IPS-20b (cell line): ENCODE measurements around the gene DNAJC8.

Source experiments
- H3K27ac ChIP-seq: one replicate; pipeline ENCODE4 v1.5.1; 2013; ENCODE audit warnings: low read length
- H3K27me3 ChIP-seq: 2 replicates; pipeline ENCODE4 v1.6.1; 2013; ENCODE audit warnings: mild to moderate bottlenecking, low read length, inconsistent platforms; ENCODE audit not compliant: insufficient read depth
- H3K36me3 ChIP-seq: 2 replicates; pipeline ENCODE4 v1.6.1; 2013; ENCODE audit warnings: low read depth, mild to moderate bottlenecking, inconsistent platforms, low read length, moderate library complexity; ENCODE audit not compliant: insufficient read depth
- H3K4me1 ChIP-seq: 2 replicates; pipeline ENCODE4 v1.6.1; 2013; ENCODE audit warnings: mild to moderate bottlenecking, control low read depth, inconsistent platforms, low read length, moderate library complexity; ENCODE audit not compliant: insufficient read depth
- H3K4me3 ChIP-seq: 2 replicates; pipeline ENCODE4 v1.5.1; 2013; ENCODE audit warnings: mild to moderate bottlenecking, low read length, inconsistent platforms
- H3K9ac ChIP-seq: 2 replicates; pipeline ENCODE4 v1.6.1; 2013; ENCODE audit warnings: low read depth, mild to moderate bottlenecking, inconsistent platforms, low read length, moderate library complexity
- H3K9me3 ChIP-seq: 2 replicates; pipeline ENCODE4 v1.6.1; 2013; ENCODE audit warnings: mild to moderate bottlenecking, low read depth, low read length, inconsistent platforms; ENCODE audit not compliant: insufficient read depth

DNAJC8 gene

DNA sequence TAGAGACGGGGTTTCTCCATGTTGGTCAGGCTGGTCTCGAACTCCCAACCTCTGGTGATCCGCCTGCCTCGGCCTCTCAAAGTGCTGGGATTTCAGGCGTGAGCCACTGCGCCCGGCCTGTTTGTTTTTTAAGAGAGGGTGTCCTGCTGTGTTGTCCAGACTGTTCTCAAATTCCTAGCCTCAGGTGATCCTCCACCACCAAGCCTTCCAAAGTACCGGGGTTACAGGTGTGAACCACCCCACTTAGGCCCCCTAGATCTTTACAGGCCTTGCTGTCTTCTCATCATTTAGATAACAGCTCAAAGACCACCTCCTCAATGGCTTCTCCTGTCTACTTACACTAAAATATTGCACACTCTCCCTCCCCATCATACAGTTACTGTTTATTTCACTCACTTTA lies 32.7 kb upstream of the DNAJC8 start:
- Histone ChIP-seq H3K4me1 (peaks cover 20% of the 10 kb centered on the region), H3K9me3 (no peaks in the 10 kb centered on the region), H3K27me3 (no peaks in the 10 kb centered on the region), H3K4me3 (peak overlapping the region; percentile 39; the same call in 1 of the 2 replicates), H3K36me3 (no peaks in the 10 kb centered on the region), H3K9ac (no peak overlapping the region), H3K27ac (no peak overlapping the region)

DNA sequence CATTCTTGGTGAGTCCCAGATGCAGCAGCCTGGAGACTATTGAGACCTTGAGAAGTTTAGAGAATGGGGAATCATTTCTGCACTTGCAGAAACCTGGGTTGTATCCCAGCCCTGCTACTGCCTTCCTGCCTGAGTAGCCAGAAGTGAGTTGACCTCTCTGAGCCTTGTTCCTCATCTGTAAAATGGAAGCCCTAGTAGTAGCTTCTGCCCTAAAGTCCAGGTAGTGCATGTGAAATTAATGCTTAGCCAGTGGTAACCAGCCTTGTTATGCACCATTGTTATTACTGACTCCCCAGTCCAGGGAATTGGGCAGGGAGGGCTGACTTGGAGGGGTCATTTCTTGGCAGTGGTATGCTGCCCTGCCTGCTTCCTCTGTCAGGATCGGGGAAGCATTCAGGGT lies 32.1 kb upstream of the DNAJC8 start:
- Histone ChIP-seq H3K9me3 (no peaks in the 10 kb centered on the region), H3K4me1 (peaks cover 20% of the 10 kb centered on the region)

DNA sequence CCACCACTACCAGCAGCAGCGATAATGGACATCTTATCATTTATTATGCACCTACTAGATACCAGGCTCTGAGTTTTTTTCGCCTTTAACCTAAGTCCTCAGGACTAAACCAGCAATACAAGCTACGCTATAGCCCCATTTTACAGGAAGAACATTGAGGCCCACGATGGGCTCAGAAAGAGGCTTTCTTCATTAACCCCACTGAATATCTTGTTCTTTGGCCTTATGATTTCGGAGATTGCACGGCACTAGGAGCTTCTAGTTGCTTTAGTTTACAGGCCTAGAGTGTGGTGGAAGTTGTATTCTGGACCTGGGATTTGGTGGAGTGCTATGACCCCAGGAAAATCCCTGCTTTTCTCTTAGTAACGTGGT lies 28.0 kb upstream of the DNAJC8 start:
- Histone ChIP-seq H3K9me3 (no peaks in the 10 kb centered on the region), H3K27me3 (no peaks in the 10 kb centered on the region), H3K4me1 (peaks cover 17% of the 10 kb centered on the region), H3K36me3 (no peaks in the 10 kb centered on the region), H3K4me3 (peak overlapping the region; percentile 78), H3K27ac (no peak overlapping the region), H3K9ac (peak overlapping the region; percentile 92; the same call in 1 of the 2 replicates)

More for the DNA sequence above, 32.1 kb upstream of the DNAJC8 start:
- Histone ChIP-seq H3K4me3 (no peak overlapping the region), H3K36me3 (no peaks in the 10 kb centered on the region), H3K27ac (no peak overlapping the region), H3K27me3 (no peaks in the 10 kb centered on the region), H3K9ac (no peak overlapping the region)

DNA sequence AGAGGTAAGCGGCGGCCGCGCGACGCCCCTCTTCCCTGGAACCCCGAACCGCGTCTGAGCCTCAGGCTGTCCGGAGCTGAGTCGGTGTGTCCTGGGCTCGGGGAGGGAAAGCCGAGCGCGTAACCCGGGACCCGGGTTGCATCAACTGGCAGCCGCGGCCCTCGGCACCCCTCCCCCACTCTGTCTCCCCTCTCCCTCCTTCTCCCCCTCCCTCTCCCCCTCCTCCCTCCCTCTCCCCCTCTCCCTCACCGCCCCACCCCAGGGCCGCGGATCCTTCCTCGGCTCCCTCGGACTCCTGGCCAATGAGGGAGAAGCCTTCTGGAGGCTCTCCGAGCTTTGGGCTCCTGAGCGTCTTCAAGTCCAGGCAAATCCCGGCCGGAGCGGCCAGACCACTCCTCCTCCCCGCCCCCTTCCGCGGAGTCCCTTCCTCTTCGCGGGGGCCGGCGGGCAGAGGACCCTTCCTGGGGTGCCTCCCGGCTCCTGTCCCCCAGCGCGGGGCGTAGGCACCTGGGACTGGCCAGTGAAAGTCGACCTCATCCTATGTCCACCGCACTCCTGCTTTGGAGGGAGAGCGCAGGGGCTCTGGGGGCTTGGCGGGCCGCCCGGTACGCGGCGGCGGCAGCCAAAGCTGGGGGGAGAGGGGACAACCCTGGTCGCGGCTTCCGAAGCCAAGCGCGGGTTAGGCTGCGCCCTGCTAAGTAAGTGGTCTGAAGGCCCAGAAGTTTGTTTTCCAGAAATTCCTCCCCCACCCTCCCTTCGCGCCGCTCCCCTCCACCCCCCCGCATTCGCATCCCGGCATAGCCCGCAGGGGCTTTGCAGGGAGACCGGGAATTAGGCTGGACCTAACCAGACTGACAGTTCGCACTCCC lies 27.3 kb upstream of the DNAJC8 start:
- Histone ChIP-seq H3K4me1 (peaks cover 14% of the 10 kb centered on the region), H3K9me3 (no peaks in the 10 kb centered on the region), H3K9ac (peak overlapping the region; percentile 92; the same call in 1 of the 2 replicates), H3K27me3 (no peaks in the 10 kb centered on the region), H3K36me3 (no peaks in the 10 kb centered on the region), H3K4me3 (peak overlapping the region; percentile 78), H3K27ac (peak overlapping the region; percentile 57)

DNA sequence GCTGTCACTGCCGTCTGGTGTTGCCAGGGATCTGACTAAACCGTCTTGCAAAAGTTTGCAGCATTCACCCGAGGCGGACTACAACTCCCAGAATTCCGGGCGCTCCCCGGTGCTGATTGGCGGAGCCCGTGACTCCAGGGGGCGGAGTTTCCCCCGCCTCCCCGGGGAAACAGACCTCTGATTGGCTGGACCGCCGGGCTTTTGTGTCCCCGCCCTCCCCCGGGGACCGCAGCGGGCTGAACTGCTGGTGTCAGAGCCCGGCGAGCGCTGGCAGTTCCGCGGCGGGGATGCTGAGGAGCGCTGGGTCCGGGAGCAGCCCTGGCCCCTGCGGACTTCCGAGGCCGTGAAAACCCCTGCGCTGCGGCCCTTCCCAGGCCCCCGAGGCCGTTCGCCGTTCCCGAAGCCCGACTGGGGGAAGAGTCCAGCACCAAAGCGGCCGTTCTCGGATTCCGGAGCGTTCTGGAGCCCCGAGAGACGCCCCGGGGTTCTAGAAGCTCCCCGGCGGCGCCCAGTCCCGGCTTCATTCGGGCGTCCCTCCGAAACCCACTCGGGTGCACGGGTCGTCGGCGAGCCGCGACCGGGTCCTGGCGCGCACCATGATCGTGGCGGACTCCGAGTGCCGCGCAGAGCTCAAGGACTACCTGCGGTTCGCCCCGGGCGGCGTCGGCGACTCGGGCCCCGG lies 26.6 kb upstream of the DNAJC8 start, which contains the start of gene SESN2:
TSS of gene SESN2 (plus strand) at position 267 of the 682 bp plus-strand sequence. CDS start at position 597, 330 bp downstream.
- H3K4me1 ChIP-seq, result peaks cover 9% of the 10 kb centered on the region; the same call in 1 of the 2 replicates
- H3K9me3 ChIP-seq, result no peaks in the 10 kb centered on the region
- H3K36me3 ChIP-seq, result no peaks in the 10 kb centered on the region
- peak within 1 kb of the TSS; percentile 78 for H3K4me3 ChIP-seq
- H3K27ac ChIP-seq, result peak within 1 kb of the TSS; percentile 57
- H3K27me3 ChIP-seq, result no peaks in the 10 kb centered on the region
- H3K9ac ChIP-seq, result peak within 1 kb of the TSS; percentile 92

DNA sequence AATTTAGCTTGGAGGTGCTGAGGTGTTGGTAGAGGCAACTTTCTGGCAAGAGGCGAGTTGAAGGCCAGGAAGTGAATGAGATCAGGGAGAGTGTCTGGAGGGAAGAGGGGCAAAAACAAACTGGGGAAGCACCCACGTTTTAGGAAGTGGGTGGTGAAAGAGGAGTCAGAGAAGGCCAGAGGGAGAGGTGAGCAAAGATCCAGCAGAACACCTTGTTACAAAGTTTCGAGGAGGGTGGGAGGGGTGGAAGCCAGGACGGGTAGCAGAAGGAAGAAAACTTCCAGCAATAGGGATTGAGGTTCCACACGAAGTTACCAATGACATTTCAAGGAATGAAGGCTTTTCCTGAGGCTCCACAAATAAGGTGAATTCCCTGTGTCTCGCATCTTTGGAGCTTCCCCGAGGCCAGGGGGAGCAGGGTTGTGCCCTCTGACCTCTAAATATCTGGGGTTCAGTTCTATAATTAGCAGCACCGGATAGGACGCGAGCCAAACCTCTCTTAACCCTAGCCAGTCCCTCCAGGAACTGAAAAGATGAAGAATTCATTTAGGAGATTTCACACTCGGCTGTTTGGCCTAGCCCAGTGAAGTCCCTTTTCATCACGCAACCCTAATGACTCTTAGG lies 25.9 kb upstream of the DNAJC8 start:
- Histone ChIP-seq H3K27ac (no peak overlapping the region), H3K9me3 (no peaks in the 10 kb centered on the region), H3K27me3 (no peaks in the 10 kb centered on the region), H3K36me3 (no peaks in the 10 kb centered on the region), H3K4me3 (peak overlapping the region; percentile 78; the same call in 1 of the 2 replicates), H3K4me1 (peaks cover 9% of the 10 kb centered on the region; the same call in 1 of the 2 replicates), H3K9ac (no peak overlapping the region)

DNA sequence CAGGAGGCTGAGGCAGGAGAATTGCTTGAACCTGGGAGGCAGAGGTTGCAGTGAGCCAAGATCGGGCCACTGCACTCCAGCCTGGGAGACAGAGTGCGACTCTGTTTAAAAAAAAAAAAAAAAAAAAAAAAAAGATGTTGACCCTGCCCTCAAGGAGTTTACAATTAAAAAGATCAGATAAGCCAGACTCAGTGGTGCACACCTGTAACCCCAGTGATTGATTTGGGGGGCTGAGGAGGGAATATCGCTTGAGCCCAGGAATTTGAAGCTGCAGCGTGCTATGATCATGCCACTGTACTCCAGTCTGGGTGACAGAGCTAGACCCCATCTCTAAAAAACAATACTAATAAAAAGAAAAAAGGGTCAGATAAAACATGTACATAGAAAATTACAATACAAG lies 24.9 kb upstream of the DNAJC8 start:
- Histone ChIP-seq H3K36me3 (no peaks in the 10 kb centered on the region), H3K9ac (no peak overlapping the region), H3K4me1 (0 out of 2 replicates have a peak, but pooled peaks cover 2% of the 10 kb centered on the region), H3K27me3 (no peaks in the 10 kb centered on the region), H3K27ac (no peak overlapping the region), H3K4me3 (no peak overlapping the region), H3K9me3 (no peaks in the 10 kb centered on the region)

DNA sequence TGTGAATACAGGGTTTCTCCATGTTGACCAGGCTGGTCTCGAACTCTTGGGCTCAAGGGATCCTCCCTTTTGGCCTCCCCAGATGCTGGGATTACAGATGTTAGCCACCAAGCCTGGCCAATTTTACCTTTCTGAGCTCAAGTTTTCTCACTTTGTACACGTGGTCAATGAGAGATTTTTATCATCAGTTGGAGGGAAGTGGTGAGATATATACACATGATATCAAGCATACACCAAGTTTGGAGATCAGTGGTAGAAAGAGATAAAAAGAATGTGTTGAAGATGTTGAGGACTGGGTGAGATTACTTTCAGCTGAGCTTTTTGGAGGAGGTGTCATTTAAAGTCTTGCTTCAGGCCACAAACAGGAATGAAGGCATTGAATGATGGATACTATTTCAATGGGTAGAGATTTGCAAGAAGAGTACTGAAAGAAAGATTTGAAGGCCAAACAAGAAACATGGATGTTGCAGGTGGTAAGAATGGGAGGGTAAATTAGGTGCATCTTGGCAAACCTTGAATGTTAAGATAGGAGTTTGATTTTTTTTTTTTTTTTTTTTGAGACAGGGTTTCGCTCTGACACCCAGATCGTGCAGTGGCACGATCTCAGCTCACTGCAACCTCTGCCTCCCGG lies 23.5 kb upstream of the DNAJC8 start:
- Histone ChIP-seq H3K9me3 (no peaks in the 10 kb centered on the region), H3K36me3 (no peaks in the 10 kb centered on the region), H3K4me1 (0 out of 2 replicates have a peak, but pooled peaks cover 2% of the 10 kb centered on the region), H3K4me3 (no peak overlapping the region), H3K27ac (no peak overlapping the region), H3K27me3 (no peaks in the 10 kb centered on the region), H3K9ac (no peak overlapping the region)

DNA sequence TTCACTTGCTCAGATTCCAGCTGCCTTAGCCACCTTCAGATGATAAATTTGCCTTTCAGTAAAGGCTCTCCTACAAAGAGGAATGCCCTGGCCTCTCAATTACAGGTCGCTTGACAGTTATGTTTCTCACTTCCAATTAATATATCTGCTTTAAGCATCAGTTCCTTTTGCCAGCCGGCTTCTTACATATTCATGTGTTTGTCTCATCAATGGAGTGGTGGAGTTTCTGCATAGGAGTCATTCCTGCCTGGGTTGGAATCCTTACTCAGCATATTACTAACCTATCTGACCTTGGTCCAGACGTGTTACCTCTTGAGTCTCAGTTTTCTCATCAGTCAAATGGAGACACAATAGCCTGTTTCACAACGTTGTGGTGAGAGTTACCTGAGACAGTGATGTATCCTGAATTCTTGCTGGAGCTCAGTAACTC lies 17.1 kb upstream of the DNAJC8 start:
- H3K27ac ChIP-seq, result no peak overlapping the region
- peaks cover 16% of the 10 kb centered on the region for H3K4me1 ChIP-seq

DNA sequence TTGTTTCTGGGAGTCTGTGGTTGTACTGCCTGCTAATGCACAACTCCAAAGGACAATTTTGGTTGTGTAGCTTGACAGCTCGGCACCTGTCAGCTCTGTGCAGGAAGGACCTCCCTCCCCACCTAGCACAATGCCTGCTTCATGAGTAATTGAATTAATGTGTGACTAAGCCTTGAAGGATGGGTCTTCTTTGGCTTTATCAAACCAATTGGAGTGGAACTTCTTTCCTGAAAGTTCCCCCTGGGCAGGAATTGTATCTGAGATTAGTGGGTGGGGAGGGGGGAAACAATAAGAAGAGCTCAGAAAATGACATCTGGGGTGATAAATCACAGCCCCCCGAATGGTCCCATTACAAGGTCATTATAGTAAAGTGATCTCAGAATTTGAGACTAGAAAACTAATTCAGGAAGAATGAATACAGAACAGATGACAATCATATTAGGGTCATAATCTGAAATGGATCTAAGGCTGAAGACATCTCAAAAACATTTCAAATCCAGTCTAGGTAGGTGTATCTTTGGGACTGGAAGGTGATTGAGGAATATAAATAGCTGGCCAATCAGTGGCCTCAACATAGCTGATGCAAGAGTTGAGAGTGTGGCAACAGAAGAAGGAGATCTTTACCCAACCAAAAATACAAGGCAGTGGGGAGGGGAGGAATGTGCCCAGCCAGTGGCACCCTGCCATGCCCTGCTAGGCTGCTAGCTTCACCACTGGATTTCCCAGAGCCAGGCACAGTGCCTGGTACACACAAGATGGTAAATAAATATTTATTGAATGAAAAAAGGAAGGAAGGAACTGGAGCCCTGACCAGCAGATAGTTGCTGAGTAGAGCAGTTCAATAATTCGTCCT lies 16.4 kb upstream of the DNAJC8 start:
- Histone ChIP-seq H3K36me3 (no peaks in the 10 kb centered on the region), H3K4me3 (peak overlapping the region; percentile 52; the same call in 1 of the 2 replicates), H3K9me3 (no peaks in the 10 kb centered on the region), H3K9ac (peak overlapping the region; percentile 59; the same call in 1 of the 2 replicates), H3K27me3 (no peaks in the 10 kb centered on the region), H3K27ac (no peak overlapping the region), H3K4me1 (peaks cover 16% of the 10 kb centered on the region)

More for the DNA sequence above, 17.1 kb upstream of the DNAJC8 start:
- Histone ChIP-seq H3K36me3 (no peaks in the 10 kb centered on the region), H3K9ac (peak overlapping the region; percentile 18; the same call in 1 of the 2 replicates), H3K4me3 (no peak overlapping the region), H3K9me3 (no peaks in the 10 kb centered on the region), H3K27me3 (no peaks in the 10 kb centered on the region)
